GM19438 (cell line): ENCODE data around the gene TMEM50B.
"Not testable (repeated sequence)": the region's sequence is repeated elsewhere in the genome, so short reads cannot be mapped to it uniquely, and the experiment has no call there.

Experiments used
- ATAC-seq: cut with Tn5 transposase; IDR thresholded peaks from one replicate; pipeline ENCODE4 v1.9.1; 2021; ENCODE audit warnings: low read depth; ENCODE audit not compliant: unreplicated experiment

TMEM50B gene

GRCh38 chr21:33478935-33479678 lies 667 bp downstream of the TMEM50B start:
- peak; percentile 14 for ATAC-seq

GRCh38 chr21:33478182-33478581 lies 1.6 kb downstream of the TMEM50B start:
- no peak for ATAC-seq

DNA sequence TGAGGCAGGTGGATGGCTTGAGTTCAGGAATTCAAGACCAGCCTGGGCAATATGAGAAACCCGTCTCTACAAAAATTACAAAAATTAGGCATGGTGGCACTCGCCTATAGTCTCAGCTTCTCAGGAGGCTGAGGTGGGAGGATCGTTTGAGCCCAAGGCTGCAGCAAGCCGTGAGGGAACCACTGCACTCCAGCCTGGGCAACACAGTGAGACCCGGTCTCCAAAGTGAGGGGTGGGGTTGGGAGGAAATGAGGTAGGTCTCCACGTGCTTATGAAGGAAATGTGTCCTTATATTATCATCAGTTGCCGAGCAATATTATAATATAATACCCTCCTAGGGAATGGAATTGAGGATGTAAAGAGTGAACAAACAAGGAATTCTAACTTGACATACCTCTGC lies 2.7 kb downstream of the TMEM50B start:
- ATAC-seq = no peak

GRCh38 chr21:33473344-33473743 lies 6.4 kb downstream of the TMEM50B start:
- no peak for ATAC-seq

- ATAC-seq = no peak
Measured at GRCh38 chr21:33470701-33471100, 9.1 kb downstream of the TMEM50B start.

DNA sequence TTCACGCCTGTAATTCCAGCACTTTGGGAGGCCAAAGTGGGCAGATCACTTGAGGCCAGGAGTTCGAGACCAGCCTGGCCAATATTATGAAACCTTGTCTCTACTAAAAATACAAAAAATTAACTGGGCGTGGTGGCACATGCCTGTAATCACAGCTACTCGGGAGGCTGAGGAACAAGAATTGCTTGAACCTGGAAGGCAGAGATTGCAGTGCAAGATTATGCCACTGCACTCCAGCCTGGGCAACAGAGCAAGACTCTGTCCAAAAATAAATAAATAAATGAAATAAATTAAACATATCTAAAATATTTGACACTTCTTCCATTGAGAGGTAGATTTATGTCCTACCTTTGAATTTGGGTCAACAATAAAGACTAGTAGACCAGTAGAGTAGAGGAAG lies 10.6 kb downstream of the TMEM50B start:
- not testable (repeated sequence) for ATAC-seq

DNA sequence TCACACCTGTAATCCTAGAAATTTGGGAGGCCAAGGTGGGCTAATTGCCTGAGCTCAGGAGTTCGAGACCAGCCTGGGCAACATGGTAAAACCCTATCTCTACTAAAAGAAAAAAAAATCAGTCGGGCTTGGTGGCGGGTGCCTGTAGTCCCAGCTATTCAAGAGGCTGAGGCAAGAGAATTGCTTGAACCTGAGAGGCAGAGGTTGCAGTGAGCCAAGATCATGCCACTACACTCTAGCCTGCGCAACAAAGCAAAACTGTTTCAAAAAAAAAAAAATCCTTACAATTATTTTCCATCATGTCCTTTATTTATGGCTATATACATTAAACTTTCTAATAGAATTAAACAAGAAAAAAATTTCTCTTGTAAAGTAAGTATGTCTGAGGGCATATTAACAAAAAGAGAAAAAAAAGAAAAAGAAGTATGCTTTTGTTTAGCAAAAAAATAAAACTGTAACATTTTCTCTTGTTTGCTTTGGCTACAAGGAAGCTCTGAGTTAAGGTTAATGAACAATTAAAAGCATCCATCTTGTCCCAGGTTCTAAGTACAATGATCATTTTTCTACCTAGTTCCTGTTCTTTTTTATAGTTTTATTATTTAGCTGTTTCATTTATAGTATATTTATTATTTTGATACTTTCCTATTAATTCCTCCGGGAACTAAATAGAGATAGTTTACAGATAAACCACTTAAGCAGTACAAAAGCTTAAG lies 18.1 kb downstream of the TMEM50B start:
- ATAC-seq = no peak

DNA sequence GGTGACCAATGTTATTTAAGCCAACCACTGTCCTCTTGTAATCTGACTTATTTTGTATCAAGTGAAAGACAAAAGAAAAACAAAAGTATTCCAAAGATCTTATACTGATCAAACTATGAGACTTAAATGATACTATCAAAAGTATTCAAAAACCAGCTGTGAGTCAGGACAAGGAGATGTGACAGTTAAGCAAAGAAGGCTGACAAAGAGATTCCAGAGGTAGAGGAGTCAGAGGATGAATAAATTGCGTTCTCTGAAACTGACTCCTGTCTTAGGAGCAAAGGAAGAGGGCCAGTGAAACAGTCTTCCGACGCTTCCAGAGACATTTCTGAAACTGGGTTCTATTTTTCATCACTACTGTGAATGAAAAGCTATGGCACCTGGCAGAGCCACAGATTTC lies 20.9 kb downstream of the TMEM50B start:
- no peak for ATAC-seq

GRCh38 chr21:33455686-33456446 lies 23.9 kb downstream of the TMEM50B start:
- ATAC-seq = no peak

- no peak for ATAC-seq
Measured at GRCh38 chr21:33452362-33452761, 27.4 kb downstream of the TMEM50B start.

GRCh38 chr21:33451634-33452071 lies 28.1 kb downstream of the TMEM50B start:
- ATAC-seq = no peak

GRCh38 chr21:33449616-33450015 lies 30.2 kb downstream of the TMEM50B start:
- ATAC-seq = no peak

GRCh38 chr21:33446620-33447019 lies 33.2 kb downstream of the TMEM50B start:
- not testable (repeated sequence) for ATAC-seq

DNA sequence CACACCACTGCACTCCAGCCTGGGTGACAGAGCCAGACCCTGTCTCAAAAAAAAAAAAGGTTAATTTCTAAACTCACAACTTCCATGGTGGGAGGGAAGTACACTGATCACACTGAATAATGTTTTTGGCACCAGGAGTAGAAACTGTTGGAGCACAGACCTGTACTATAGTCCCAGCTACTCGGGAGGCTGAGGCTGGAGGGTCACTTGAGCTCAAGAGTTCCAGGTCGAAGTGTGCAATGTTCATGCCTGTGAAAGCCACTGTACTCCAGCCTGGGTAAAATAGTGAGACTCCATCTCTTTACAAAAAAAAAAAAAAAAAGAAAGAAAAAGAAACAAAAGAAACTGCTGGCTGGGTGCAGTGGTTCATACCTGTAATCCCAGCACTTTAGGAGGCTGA lies 35.3 kb downstream of the TMEM50B start:
- no peak for ATAC-seq

- no peak for ATAC-seq
Measured at GRCh38 chr21:33443194-33443593, 36.6 kb downstream of the TMEM50B start.

- ATAC-seq = peak; percentile 62
Measured at GRCh38 chr21:33441489-33442477, 38.0 kb downstream of the TMEM50B start.

DNA sequence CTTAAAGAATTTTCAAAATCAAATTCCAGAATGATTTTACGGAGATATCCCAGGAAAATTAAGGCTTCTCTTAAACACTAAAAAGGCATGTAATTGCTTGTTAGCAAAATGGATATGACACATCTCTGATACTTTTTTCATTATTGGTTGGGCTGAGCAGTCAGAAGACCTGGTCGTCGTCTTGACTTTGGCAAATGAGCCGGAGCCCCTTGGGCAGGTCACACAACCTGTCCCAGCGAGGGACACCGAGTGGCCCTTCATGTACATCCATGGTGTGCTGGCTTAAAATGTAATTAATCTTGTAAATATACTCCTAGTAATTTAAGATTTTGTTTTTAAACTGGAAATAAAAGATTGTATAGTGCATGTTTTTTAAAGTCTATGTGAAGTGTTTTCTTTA lies 42.6 kb downstream of the TMEM50B start:
- ATAC-seq = no peak

GRCh38 chr21:33434770-33435360 lies 44.9 kb downstream of the TMEM50B start:
- peak; percentile 85 for ATAC-seq

DNA sequence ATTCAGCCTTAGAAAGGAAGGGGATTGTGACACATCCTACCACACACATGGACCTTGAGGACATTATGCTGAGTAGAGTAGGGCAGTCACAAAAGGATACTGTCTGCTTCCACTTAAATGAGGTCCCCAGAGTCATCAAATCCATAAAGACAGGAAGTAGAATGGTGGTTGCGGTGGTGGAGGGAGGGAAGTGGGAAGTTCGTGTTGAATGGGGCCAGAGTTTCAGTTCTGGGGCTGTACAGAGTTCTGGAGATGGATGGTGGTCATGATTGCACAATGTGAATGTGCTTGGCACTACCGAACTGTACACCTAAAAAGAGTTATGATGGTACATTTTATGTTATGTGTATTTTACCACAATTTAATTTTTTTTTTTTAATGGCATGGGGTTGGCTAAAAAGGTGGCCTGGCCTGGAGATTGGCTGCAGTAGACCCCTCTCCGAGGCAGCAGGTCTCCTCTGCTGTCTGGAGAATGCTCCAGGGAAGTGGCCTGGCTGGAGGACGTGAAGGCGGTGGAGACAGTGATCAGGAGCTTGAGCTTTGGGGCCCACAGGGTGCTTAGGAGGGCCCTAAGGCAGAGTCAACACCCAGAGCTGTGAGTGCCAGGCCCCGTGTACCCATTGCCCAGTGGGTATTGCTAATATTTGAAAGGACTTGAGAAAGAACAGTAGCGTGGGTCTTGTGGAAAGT lies 46.2 kb downstream of the TMEM50B start:
- ATAC-seq = no peak
